A549 (cell line): ENCODE data around the gene PGAM1. TPM values are rescaled to one million over a fixed set of nuclear protein-coding genes. Genes with fewer than 3 reads are reported as not detected.

Experiments
- ATAC-seq, 2 experiments: fragments of 200-7000 bp in 1 of 2; fragments of >200 bp in 1 of 2; cut with Nextera tagmentation in 1 of 2; cut with Tn5 transposase in 1 of 2; 3 replicates each; pipeline versions ENCODE4 v1.8.0 to v1.9.1; 2018 to 2020; ENCODE audit warnings: mild to moderate bottlenecking in 1 of 2, moderate library complexity in 1 of 2
- CTCF ChIA-PET: fragments of 300-600 bp; sonication (Branson Sonifier 250); formaldehyde crosslinking; extraction: SDS; loops from one replicate; lab custom pipeline; 2021; ENCODE audit warnings: antibody characterized with exemption, inconsistent platforms; lab: Yijun Ruan, JAX
- POLR2A ChIA-PET: fragments of 350-600 bp; formaldehyde crosslinking; extraction: SDS; loops from one replicate; lab custom pipeline; 2021; ENCODE audit warnings: antibody characterized with exemption, inconsistent platforms; lab: Yijun Ruan, JAX
- DNase-seq, 2 experiments: peaks; one replicate each; pipeline versions ENCODE4 v3.0.0 to v3.0.0-alpha.2; 2011 to 2016; ENCODE audit warnings: low read depth in 1 of 2, low spot score in 1 of 2
- FAIRE-seq: peaks from 2 replicates; lab custom pipeline; 2011; peaks lifted over from hg19 to GRCh38; lab: Jason Lieb, UNC
- H3K27ac ChIP-seq, 2 experiments: fragments of >200 bp; sonication (Bioruptor Twin); formaldehyde crosslinking; 3 replicates each; pipeline ENCODE4 v1.5.1; 2016 to 2017
- H3K4me1 ChIP-seq: fragments of >200 bp; sonication (Bioruptor Twin); formaldehyde crosslinking; 3 replicates; pipeline ENCODE4 v1.6.1; 2016
- H3K4me2 ChIP-seq: fragments of >200 bp; sonication (Bioruptor Twin); formaldehyde crosslinking; 3 replicates; pipeline ENCODE4 v1.6.1; 2016
- H3K4me3 ChIP-seq: fragments of >200 bp; sonication (Bioruptor Twin); formaldehyde crosslinking; 3 replicates; pipeline ENCODE4 v1.5.1; 2016
- H3K9me3 ChIP-seq: fragments of >200 bp; sonication (Bioruptor Twin); formaldehyde crosslinking; 3 replicates; pipeline ENCODE4 v1.6.1; 2016
- BCL3 ChIP-seq: fragments of >200 bp; sonication (Bioruptor Twin); formaldehyde crosslinking; IDR thresholded peaks from 3 replicates; pipeline ENCODE4 v1.6.1; 2016
- BHLHE40 ChIP-seq: IDR thresholded peaks from 2 replicates; pipeline ENCODE4 v1.6.1; 2012; ENCODE audit warnings: low read depth, low read length, inconsistent platforms
- CBX8 ChIP-seq: fragments of 200-600 bp; sonication (generic); IDR thresholded peaks from 2 replicates; pipeline ENCODE4 v1.6.1; 2016
- CHD2 ChIP-seq: fragments of 150-350 bp; IDR thresholded peaks from 2 replicates; pipeline ENCODE4 v1.6.1; 2014; ENCODE audit warnings: low read length; ENCODE audit not compliant: partially characterized antibody
- CTCF ChIP-seq: fragments of >200 bp; sonication (Bioruptor Twin); formaldehyde crosslinking; IDR thresholded peaks from 3 replicates; pipeline ENCODE4 v1.5.1; 2016
- E2F6 ChIP-seq: IDR thresholded peaks from 2 replicates; pipeline ENCODE4 v1.6.1; 2012; ENCODE audit warnings: low read depth, borderline replicate concordance
- FOSB ChIP-seq: fragments of 250-450 bp; sonication (Bioruptor Pico); IDR thresholded peaks from 2 replicates; pipeline ENCODE4 v1.5.0; 2020; ENCODE audit warnings: mild to moderate bottlenecking, moderate library complexity
- FOSL2 ChIP-seq, 2 experiments: fragments of 450-650 bp in 1 of 2; fragments of >200 bp in 1 of 2; sonication (Bioruptor Twin) in 1 of 2; formaldehyde crosslinking; IDR thresholded peaks; 2 replicates each; pipeline versions ENCODE4 v1.5.0 to v1.6.1; 2016 to 2020; ENCODE audit warnings: mild to moderate bottlenecking in 1 of 2, moderate library complexity in 1 of 2
- HMGXB4 ChIP-seq: fragments of 250-450 bp; sonication (Bioruptor Pico); IDR thresholded peaks from 2 replicates; pipeline ENCODE4 v1.5.0; 2021; ENCODE audit warnings: mild to moderate bottlenecking, moderate library complexity, borderline replicate concordance
- JUNB ChIP-seq: fragments of >200 bp; sonication (Bioruptor Twin); formaldehyde crosslinking; IDR thresholded peaks from 2 replicates; pipeline ENCODE4 v1.6.1; 2016
- KDM1A ChIP-seq: fragments of 200-600 bp; sonication (generic); IDR thresholded peaks from 2 replicates; pipeline ENCODE4 v1.6.1; 2016; ENCODE audit warnings: low read depth, mild to moderate bottlenecking
- MAZ ChIP-seq: fragments of 150-350 bp; IDR thresholded peaks from 2 replicates; pipeline ENCODE4 v1.6.1; 2014; ENCODE audit warnings: antibody characterized with exemption, low read depth, low read length, borderline replicate concordance
- NFE2L2 ChIP-seq: fragments of 150-350 bp; conservative IDR thresholded peaks from 2 replicates; pipeline ENCODE4 v1.6.1; 2014; ENCODE audit warnings: low read length
- NR3C1 ChIP-seq: fragments of >200 bp; sonication (Bioruptor Twin); formaldehyde crosslinking; IDR thresholded peaks from 3 replicates; pipeline ENCODE4 v1.6.1; 2017
- PBX3 ChIP-seq: IDR thresholded peaks from 2 replicates; pipeline ENCODE4 v1.6.1; 2012
- PHF8 ChIP-seq: fragments of 200-600 bp; sonication (generic); IDR thresholded peaks from 2 replicates; pipeline ENCODE4 v1.6.1; 2016; ENCODE audit warnings: low read depth, mild to moderate bottlenecking, antibody characterized with exemption, moderate library complexity, borderline replicate concordance
- POLR2A ChIP-seq: IDR thresholded peaks from 2 replicates; pipeline ENCODE4 v1.6.1; 2012; ENCODE audit warnings: mild to moderate bottlenecking, low read length
- RAD21 ChIP-seq, 2 experiments: fragments of >200 bp in 1 of 2; sonication (Bioruptor Twin) in 1 of 2; formaldehyde crosslinking in 1 of 2; IDR thresholded peaks in 1 of 2; conservative IDR thresholded peaks in 1 of 2; 2 replicates in 1 of 2; 3 replicates in 1 of 2; pipeline ENCODE4 v1.6.1; 2012 to 2018; ENCODE audit warnings: inconsistent platforms in 1 of 2
- RARB ChIP-seq: fragments of 250-450 bp; sonication (Bioruptor Pico); IDR thresholded peaks from 2 replicates; pipeline ENCODE4 v1.8.0; 2021; ENCODE audit warnings: mild to moderate bottlenecking, moderate library complexity
- SREBF2 ChIP-seq: fragments of 450-650 bp; IDR thresholded peaks from 2 replicates; pipeline ENCODE4 v1.6.1; 2014; ENCODE audit warnings: mild to moderate bottlenecking, moderate library complexity
- USF2 ChIP-seq: fragments of 450-650 bp; IDR thresholded peaks from 2 replicates; pipeline ENCODE4 v1.6.1; 2014; ENCODE audit warnings: antibody characterized with exemption
- ZC3H11A ChIP-seq: fragments of 450-650 bp; IDR thresholded peaks from 2 replicates; pipeline ENCODE4 v1.6.1; 2014; ENCODE audit warnings: antibody characterized with exemption, mild to moderate bottlenecking
- ZSCAN20 ChIP-seq: fragments of 250-450 bp; sonication (Bioruptor Pico); IDR thresholded peaks from 2 replicates; pipeline ENCODE4 v1.8.0; 2022; ENCODE audit warnings: mild to moderate bottlenecking, moderate library complexity
- WGBS: methylation state at CpG from one replicate; pipeline ENCODE4 v1.1.6; 2017; ENCODE audit errors: missing lambda C conversion rate; 5-methylcytosine and 5-hydroxymethylcytosine counted together
- polyA plus RNA-seq, 4 experiments: library from polyadenylated mRNA; depleted of rRNA in 3 of 4; stranded (reverse); fragments of >200 nt; fragmentation: RNase III in 1 of 4; extraction: RNeasy Plus Mini Kit Qiagen cat#74134 plus additional on column Dnase treatment in 1 of 4; gene quantifications; 2 replicates in 3 of 4; 3 replicates in 1 of 4; pipeline ENCODE4 v1.2.3, GENCODE V29; 2011 to 2017

The PGAM1 gene
- polyA plus RNA-seq, 2 of the 4 experiments (the other 2 are of a cell fraction), result 459 to 557 TPM

GRCh38 chr10:97459933-97460332 is 33.9 kb downstream of the PGAM1 start:
- no peak for ATAC-seq
- TF ChIP-seq MAZ, result no peak
- TF ChIP-seq ZSCAN20 (CRISPR knock-in tag), result no peak
- TF ChIP-seq BHLHE40, result no peak
- no peak for TF ChIP-seq POLR2A
- no peak for TF ChIP-seq RAD21 (conservative IDR thresholded peaks at IDR 0.05 in 1 of 2, IDR thresholded peaks at IDR 0.05 in 1 of 2)
- no peak for TF ChIP-seq ZC3H11A
- no peak for TF ChIP-seq RARB (CRISPR knock-in tag)
- TF ChIP-seq NFE2L2, result no peak
- no peak for TF ChIP-seq JUNB
- no peak for TF ChIP-seq SREBF2
- no peak for TF ChIP-seq NR3C1
- TF ChIP-seq FOSL2 (IDR thresholded peaks at IDR 0.05), result no peak
- no peak for TF ChIP-seq FOSL2 (CRISPR knock-in tag; IDR thresholded peaks at IDR 0.05)
- no peak for TF ChIP-seq CHD2
- TF ChIP-seq HMGXB4 (CRISPR knock-in tag), result no peak
- no peak for TF ChIP-seq FOSB (CRISPR knock-in tag)
- TF ChIP-seq CBX8, result no peak
- no peak for TF ChIP-seq CTCF
- no peak for TF ChIP-seq PBX3
- no peak for TF ChIP-seq USF2
- TF ChIP-seq, all 56 proteins: peak for 0
- H3K4me2 ChIP-seq, result no peak overlapping the region
- no peak for DNase-seq
- ChIA-PET POLR2A (no interaction called here), CTCF (interaction anchor here (1.1 to 12.9 kb wide), 10 partner anchors 8 to 155 kb away, joined by 3 to 218 read pairs (median 4); no protein-coding TSS in a partner anchor)
- 75% methylated on average over 7 of the region's 7 CpGs for WGBS
- H3K27ac ChIP-seq, result no peak overlapping the region
- peaks cover 4% of the 10 kb centered on the region; the same call in 2 of the 3 replicates for H3K4me1 ChIP-seq
- no peak for FAIRE-seq
- no peak overlapping the region for H3K4me3 ChIP-seq
- H3K9me3 ChIP-seq, result no peaks in the 10 kb centered on the region

GRCh38 chr10:97462309-97462708 is 36.3 kb downstream of the PGAM1 start:
- ATAC-seq (no peak), DNase-seq (no peak), FAIRE-seq (no peak)
- no peak overlapping the region for H3K27ac ChIP-seq
- POLR2A ChIA-PET, result no interaction called here
- no peak overlapping the region for H3K4me2 ChIP-seq
- no peaks in the 10 kb centered on the region for H3K9me3 ChIP-seq
- no peak overlapping the region for H3K4me3 ChIP-seq
- CTCF ChIA-PET, result interaction anchor here (0.6 to 12.9 kb wide), 13 partner anchors 10 to 153 kb away, joined by 3 to 218 read pairs (median 6); partner anchors contain the start of gene ANKRD2
- 80% methylated on average over 2 of the region's 2 CpGs for WGBS
- H3K4me1 ChIP-seq, result peaks cover 8% of the 10 kb centered on the region
- TF ChIP-seq NFE2L2 (no peak), PHF8 (no peak), CHD2 (no peak), PBX3 (no peak), KDM1A (no peak), BCL3 (no peak), JUNB (no peak), RAD21 (conservative IDR thresholded peaks at IDR 0.05 in 1 of 2, IDR thresholded peaks at IDR 0.05 in 1 of 2) (no peak), E2F6 (no peak)
